HL-60 (cell line): ENCODE data around the gene U2AF2.

Experiments used
- DNase-seq, 2 experiments: peaks; one replicate each; pipeline ENCODE4 v3.0.0-alpha.2; 2010 to 2020; ENCODE audit warnings: low read depth in 1 of 2, low spot score in 1 of 2
- H3K27ac ChIP-seq: fragments of 250-450 bp; sonication (Bioruptor Pico); replicated peaks from 2 replicates; pipeline ENCODE4 v1.5.1; 2020; ENCODE audit warnings: mild to moderate bottlenecking, moderate library complexity
- H3K27me3 ChIP-seq: fragments of 250-450 bp; sonication (Bioruptor Pico); 2 replicates; pipeline ENCODE4 v1.5.1; 2021; ENCODE audit warnings: mild to moderate bottlenecking, moderate library complexity; ENCODE audit not compliant: insufficient read depth, poor library complexity, severe bottlenecking
- H3K4me3 ChIP-seq: replicated peaks from 2 replicates; pipeline ENCODE4 v1.5.1; 2011; ENCODE audit warnings: mild to moderate bottlenecking, control low read depth, low read length; ENCODE audit not compliant: insufficient read depth
- GABPA ChIP-seq: IDR thresholded peaks from 2 replicates; pipeline ENCODE4 v1.6.1; 2012; ENCODE audit warnings: low read depth
- POLR2AphosphoS5 ChIP-seq: IDR thresholded peaks from 2 replicates; pipeline ENCODE4 v1.6.1; 2012; ENCODE audit warnings: low read depth
- SPI1 ChIP-seq: IDR thresholded peaks from 2 replicates; pipeline ENCODE4 v1.6.1; 2012; ENCODE audit warnings: low read depth, mild to moderate bottlenecking, borderline replicate concordance
- TF ChIP-seq, protein P1 (sequence below): IDR thresholded peaks from one replicate; pipeline ENCODE4 v1.5.1; 2011; ENCODE audit warnings: low read length, control low read depth, inconsistent platforms; ENCODE audit not compliant: insufficient read depth
- TF ChIP-seq, protein P2 (sequence below): IDR thresholded peaks from 2 replicates; pipeline ENCODE4 v1.6.1; 2012; ENCODE audit warnings: low read depth; ENCODE audit not compliant: insufficient replicate concordance

U2AF2 gene

DNA sequence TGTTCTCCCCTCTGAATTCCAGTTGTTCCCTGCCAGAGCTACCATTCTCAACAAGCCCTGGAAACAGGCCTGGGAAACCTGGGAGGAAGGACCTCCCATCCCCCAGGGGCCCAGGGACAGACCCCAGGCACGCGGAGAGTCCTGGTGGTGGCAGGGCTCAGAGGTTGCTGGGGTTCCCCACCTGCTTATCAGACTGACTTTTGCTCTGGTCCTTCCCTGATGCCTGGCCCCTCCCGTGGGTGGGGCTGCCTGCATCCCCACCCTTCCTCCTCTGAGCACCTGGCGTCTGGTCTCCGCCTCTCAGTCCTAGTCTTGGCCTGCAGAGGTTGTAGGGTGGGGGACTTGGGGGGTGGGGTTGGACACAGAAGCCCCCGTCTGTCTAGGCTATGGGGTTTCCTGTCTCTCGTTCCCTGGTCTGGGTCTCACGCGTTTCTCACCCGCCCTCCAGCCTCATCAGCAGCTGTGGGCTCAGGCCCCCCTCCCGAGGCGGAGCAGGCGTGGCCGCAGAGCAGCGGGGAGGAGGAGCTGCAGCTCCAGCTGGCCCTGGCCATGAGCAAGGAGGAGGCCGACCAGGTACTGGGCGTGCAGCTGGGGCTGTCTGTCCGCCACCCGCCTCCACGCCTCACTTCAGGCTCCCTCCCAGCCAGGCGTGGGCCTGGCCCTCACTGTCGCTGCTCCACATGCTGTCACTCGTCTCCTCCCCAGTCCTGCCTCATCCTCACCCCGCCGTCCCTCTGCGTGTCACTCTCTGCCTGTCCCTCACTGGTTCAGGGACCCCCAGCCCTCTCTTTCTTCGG, 33.8 kb downstream of the U2AF2 start:
- no peak for TF ChIP-seq POLR2AphosphoS5
- TF ChIP-seq, protein P1, sequence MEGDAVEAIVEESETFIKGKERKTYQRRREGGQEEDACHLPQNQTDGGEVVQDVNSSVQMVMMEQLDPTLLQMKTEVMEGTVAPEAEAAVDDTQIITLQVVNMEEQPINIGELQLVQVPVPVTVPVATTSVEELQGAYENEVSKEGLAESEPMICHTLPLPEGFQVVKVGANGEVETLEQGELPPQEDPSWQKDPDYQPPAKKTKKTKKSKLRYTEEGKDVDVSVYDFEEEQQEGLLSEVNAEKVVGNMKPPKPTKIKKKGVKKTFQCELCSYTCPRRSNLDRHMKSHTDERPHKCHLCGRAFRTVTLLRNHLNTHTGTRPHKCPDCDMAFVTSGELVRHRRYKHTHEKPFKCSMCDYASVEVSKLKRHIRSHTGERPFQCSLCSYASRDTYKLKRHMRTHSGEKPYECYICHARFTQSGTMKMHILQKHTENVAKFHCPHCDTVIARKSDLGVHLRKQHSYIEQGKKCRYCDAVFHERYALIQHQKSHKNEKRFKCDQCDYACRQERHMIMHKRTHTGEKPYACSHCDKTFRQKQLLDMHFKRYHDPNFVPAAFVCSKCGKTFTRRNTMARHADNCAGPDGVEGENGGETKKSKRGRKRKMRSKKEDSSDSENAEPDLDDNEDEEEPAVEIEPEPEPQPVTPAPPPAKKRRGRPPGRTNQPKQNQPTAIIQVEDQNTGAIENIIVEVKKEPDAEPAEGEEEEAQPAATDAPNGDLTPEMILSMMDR, result no peak
- TF ChIP-seq SPI1, result no peak
- no peak for TF ChIP-seq GABPA
- TF ChIP-seq, protein P2, sequence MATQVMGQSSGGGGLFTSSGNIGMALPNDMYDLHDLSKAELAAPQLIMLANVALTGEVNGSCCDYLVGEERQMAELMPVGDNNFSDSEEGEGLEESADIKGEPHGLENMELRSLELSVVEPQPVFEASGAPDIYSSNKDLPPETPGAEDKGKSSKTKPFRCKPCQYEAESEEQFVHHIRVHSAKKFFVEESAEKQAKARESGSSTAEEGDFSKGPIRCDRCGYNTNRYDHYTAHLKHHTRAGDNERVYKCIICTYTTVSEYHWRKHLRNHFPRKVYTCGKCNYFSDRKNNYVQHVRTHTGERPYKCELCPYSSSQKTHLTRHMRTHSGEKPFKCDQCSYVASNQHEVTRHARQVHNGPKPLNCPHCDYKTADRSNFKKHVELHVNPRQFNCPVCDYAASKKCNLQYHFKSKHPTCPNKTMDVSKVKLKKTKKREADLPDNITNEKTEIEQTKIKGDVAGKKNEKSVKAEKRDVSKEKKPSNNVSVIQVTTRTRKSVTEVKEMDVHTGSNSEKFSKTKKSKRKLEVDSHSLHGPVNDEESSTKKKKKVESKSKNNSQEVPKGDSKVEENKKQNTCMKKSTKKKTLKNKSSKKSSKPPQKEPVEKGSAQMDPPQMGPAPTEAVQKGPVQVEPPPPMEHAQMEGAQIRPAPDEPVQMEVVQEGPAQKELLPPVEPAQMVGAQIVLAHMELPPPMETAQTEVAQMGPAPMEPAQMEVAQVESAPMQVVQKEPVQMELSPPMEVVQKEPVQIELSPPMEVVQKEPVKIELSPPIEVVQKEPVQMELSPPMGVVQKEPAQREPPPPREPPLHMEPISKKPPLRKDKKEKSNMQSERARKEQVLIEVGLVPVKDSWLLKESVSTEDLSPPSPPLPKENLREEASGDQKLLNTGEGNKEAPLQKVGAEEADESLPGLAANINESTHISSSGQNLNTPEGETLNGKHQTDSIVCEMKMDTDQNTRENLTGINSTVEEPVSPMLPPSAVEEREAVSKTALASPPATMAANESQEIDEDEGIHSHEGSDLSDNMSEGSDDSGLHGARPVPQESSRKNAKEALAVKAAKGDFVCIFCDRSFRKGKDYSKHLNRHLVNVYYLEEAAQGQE, result no peak
- no peak overlapping the region for H3K4me3 ChIP-seq
- no peak for DNase-seq
- no peak overlapping the region for H3K27ac ChIP-seq
- H3K27me3 ChIP-seq, result no peaks in the 10 kb centered on the region

DNA sequence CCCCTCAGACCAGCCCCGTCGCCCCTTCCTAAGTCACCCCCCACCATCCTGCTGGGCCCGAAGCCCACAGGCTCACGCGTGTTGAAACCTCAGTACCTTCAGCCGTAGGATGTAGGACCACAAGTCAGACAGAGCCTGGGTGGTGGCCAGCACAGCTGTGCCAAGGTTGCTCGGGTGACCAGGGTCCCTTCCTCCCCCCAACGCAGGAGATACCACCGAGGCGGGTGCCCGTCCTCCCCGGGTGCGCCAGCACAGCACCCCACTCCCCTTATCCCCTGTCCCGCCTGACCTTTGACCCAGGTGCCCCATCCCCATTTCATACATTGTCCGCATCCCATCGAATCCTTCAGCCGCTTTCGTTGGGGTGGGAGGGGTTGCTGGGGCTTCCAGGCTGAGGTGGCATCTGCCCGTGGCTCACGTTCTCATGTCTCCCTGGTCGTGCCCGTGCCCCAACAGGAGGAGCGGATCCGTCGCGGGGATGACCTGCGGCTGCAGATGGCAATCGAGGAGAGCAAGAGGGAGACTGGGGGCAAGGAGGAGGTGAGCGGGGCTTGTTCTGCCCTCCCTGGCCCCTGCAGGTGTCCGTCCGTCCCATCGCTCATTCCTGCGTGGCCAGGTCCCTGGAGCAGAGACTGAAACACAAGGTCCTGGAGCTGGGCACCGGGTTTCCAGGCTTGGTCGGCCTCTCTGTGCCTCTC, 34.7 kb downstream of the U2AF2 start:
- H3K4me3 ChIP-seq, result no peak overlapping the region
- no peaks in the 10 kb centered on the region for H3K27me3 ChIP-seq
- H3K27ac ChIP-seq, result no peak overlapping the region
- DNase-seq, result no peak
- TF ChIP-seq, protein P2, result no peak
- no peak for TF ChIP-seq SPI1
- TF ChIP-seq POLR2AphosphoS5, result no peak
- TF ChIP-seq, protein P1, result no peak
- TF ChIP-seq GABPA, result no peak

DNA sequence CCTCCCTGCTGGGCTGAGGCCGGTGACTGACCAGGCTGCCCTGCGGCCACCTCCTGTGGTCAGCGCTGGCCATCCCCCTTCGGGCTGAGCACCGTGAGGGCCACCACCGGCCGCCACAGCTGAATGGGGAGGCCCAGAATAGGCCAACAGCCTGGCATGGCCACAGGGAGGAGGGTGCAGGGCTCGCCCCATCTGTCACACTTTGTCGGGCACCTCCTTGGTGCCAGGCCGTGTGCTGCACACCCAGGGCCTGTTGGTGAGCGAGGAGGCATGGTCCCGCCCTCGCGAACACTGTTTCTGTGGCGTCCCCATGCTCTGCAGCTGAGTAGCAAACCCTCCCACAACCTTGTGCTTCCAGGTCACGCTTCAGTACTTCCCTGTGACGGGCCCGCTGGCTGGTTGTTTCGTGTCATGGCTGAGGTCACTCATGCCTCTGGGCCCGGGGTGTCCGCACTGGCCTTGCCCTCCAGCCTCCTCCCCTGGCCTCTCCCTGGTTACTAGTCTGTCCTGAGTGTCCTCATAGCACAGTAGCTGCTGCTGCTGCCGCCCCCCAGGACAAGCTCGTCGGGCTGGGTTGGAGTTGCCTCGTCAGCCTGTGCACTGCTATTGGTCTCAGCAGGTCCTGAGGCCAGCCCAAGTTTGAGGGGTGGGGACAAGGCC, 35.4 kb downstream of the U2AF2 start:
- no peak overlapping the region for H3K27ac ChIP-seq
- TF ChIP-seq SPI1, result no peak
- TF ChIP-seq POLR2AphosphoS5, result no peak
- H3K4me3 ChIP-seq, result no peak overlapping the region
- no peak for DNase-seq
- no peaks in the 10 kb centered on the region for H3K27me3 ChIP-seq
